Measurements from ENCODE around the gene PARL.

Gene PARL

GRCh38 chr3:183854318-183855035 lies 30.2 kb downstream of the PARL start:
- no peak for DNase-seq (ENCODE audit: low spot score)

- DNase-seq (ENCODE audit: low spot score), result no peak
These were observed 38.9 kb downstream of the PARL start for GRCh38 chr3:183845608-183846288.

- DNase-seq (ENCODE audit: low spot score), result no peak
These were observed 39.6 kb downstream of the PARL start for GRCh38 chr3:183845090-183845489.

GRCh38 chr3:183844606-183845005 lies 40.1 kb downstream of the PARL start:
- DNase-seq (ENCODE audit: low spot score), result no peak

- DNase-seq (ENCODE audit: low spot score), result no peak
These were observed 44.9 kb downstream of the PARL start for GRCh38 chr3:183839751-183840150.

- no peak for DNase-seq (ENCODE audit: low spot score)
These were observed 46.8 kb downstream of the PARL start for GRCh38 chr3:183837894-183838293.

GRCh38 chr3:183837390-183837789 lies 47.3 kb downstream of the PARL start:
- DNase-seq (ENCODE audit: low spot score), result no peak

- no peak for DNase-seq (ENCODE audit: low spot score)
These were observed 51.2 kb downstream of the PARL start for GRCh38 chr3:183833516-183833915.

GRCh38 chr3:183830187-183830586 lies 54.5 kb downstream of the PARL start:
- DNase-seq (ENCODE audit: low spot score), result no peak

- no peak for DNase-seq (ENCODE audit: low spot score)
These were observed 55.2 kb downstream of the PARL start for GRCh38 chr3:183829466-183829865.

- DNase-seq (ENCODE audit: low spot score), result no peak
These were observed 56.2 kb downstream of the PARL start for GRCh38 chr3:183828538-183828870.

- DNase-seq (ENCODE audit: low spot score), result no peak
These were observed 56.7 kb downstream of the PARL start for GRCh38 chr3:183827809-183828537.

GRCh38 chr3:183826448-183827250 lies 58.0 kb downstream of the PARL start:
- DNase-seq (ENCODE audit: low spot score), result no peak

- peak; percentile 31 for DNase-seq (ENCODE audit: low spot score)
These were observed 59.1 kb downstream of the PARL start, which contains the start of gene MAP6D1 for GRCh38 chr3:183825456-183826161. Gene MAP6D1, minus strand, starts transcription at chr3:183825577. Its CDS starts 30 bp downstream, at chr3:183825547.

GRCh38 chr3:183824761-183825455 lies 59.8 kb downstream of the PARL start:
- no peak for DNase-seq (ENCODE audit: low spot score)

- no peak for DNase-seq (ENCODE audit: low spot score)
These were observed 60.7 kb downstream of the PARL start for GRCh38 chr3:183823963-183824362.

GRCh38 chr3:183822631-183823030 lies 62.0 kb downstream of the PARL start:
- no peak for DNase-seq (ENCODE audit: low spot score)

GRCh38 chr3:183819831-183820230 lies 64.8 kb downstream of the PARL start:
- DNase-seq (ENCODE audit: low spot score), result no peak

GRCh38 chr3:183818706-183819624 lies 65.7 kb downstream of the PARL start:
- DNase-seq (ENCODE audit: low spot score), result no peak

Measured in hematopoietic multipotent progenitor cell treated with erythropoietin and hydrocortisone succinate and interleukin-3 and kit ligand, for 17 days (in vitro differentiated cells).